Activated CD8-positive, alpha-beta memory T cell treated with anti-CD3 and anti-CD28 coated beads, Interleukin-2, amount 50 U/mL, for 24 hours (primary cell): Measurements from ENCODE around the gene WDR37.

ENCODE experiments used
- DNase-seq: peaks from one replicate; pipeline ENCODE4 v3.0.0-alpha.2; 2020; ENCODE audit errors: extremely low read depth

The WDR37 gene

GRCh38 chr10:1074052-1074747, 18.0 kb downstream of the WDR37 start:
- DNase-seq: no peak

GRCh38 chr10:1074748-1075308, 18.6 kb downstream of the WDR37 start:
- DNase-seq: no peak

GRCh38 chr10:1078668-1079067, 22.5 kb downstream of the WDR37 start:
- no peak for DNase-seq

GRCh38 chr10:1083581-1083980, 27.4 kb downstream of the WDR37 start:
- DNase-seq: no peak

GRCh38 chr10:1084011-1084950, 28.1 kb downstream of the WDR37 start:
- DNase-seq: no peak

- DNase-seq: no peak
Observed at GRCh38 chr10:1085258-1085657, 29.1 kb downstream of the WDR37 start.

- DNase-seq: no peak
Observed at GRCh38 chr10:1086787-1087186, 30.6 kb downstream of the WDR37 start.

- no peak for DNase-seq
Observed at GRCh38 chr10:1089017-1089689, 33.0 kb downstream of the WDR37 start.

GRCh38 chr10:1090696-1091095, 34.5 kb downstream of the WDR37 start:
- no peak for DNase-seq

GRCh38 chr10:1093696-1094095, 37.5 kb downstream of the WDR37 start:
- DNase-seq: no peak

- peak; percentile 34 for DNase-seq
Observed at GRCh38 chr10:1094112-1095057, 38.2 kb downstream of the WDR37 start.

GRCh38 chr10:1095498-1095897, 39.3 kb downstream of the WDR37 start:
- DNase-seq: no peak

GRCh38 chr10:1096287-1096889, 40.2 kb downstream of the WDR37 start:
- no peak for DNase-seq

- no peak for DNase-seq
Observed at GRCh38 chr10:1097436-1097835, 41.3 kb downstream of the WDR37 start.

GRCh38 chr10:1100143-1100542, 44.0 kb downstream of the WDR37 start:
- no peak for DNase-seq

- no peak for DNase-seq
Observed at GRCh38 chr10:1100691-1101368, 44.6 kb downstream of the WDR37 start.

- DNase-seq: no peak
Observed at GRCh38 chr10:1101946-1102345, 45.8 kb downstream of the WDR37 start.

- no peak for DNase-seq
Observed at GRCh38 chr10:1102416-1102815, 46.2 kb downstream of the WDR37 start.

- DNase-seq: no peak
Observed at GRCh38 chr10:1102831-1103230, 46.6 kb downstream of the WDR37 start.

- DNase-seq: no peak
Observed at GRCh38 chr10:1103551-1103950, 47.4 kb downstream of the WDR37 start.
